ENCODE results near the gene NKD2. TPM values are rescaled to one million over a fixed set of nuclear protein-coding genes. Genes with fewer than 3 reads are reported as not detected.

NKD2 gene
- total and polyA plus RNA-seq, 9 of the 15 experiments (the other 6 are each of a cell fraction or from before 2014, with no cell fraction given) = 0.09 to 0.64 (median 0.27) TPM; not detected in 5

- no peak for TF ChIP-seq STAT6 (CRISPR knock-in tag; IDR thresholded peaks at IDR 0.05)
- TF ChIP-seq CHCHD3 (CRISPR knock-in tag; IDR thresholded peaks at IDR 0.05) = no peak
- TF ChIP-seq CREB1 (IDR thresholded peaks at IDR 0.05) = no peak
- peak; percentile 65; the same call in 1 of the 2 replicates for TF ChIP-seq CREB1 (CRISPR knock-in tag; IDR thresholded peaks at IDR 0.05)
- peak; percentile 60; the same call in 1 of the 2 replicates for TF ChIP-seq HDAC2 (IDR thresholded peaks at IDR 0.05)
- peak; percentile 89 for TF ChIP-seq PML (IDR thresholded peaks at IDR 0.05; ENCODE audit: low read length)
- no peak for TF ChIP-seq ERF (CRISPR knock-in tag; IDR thresholded peaks at IDR 0.05)
- no peak for TF ChIP-seq RFX5 (IDR thresholded peaks at IDR 0.05; ENCODE audit: low read depth, low read length)
- no peak for TF ChIP-seq TRIM25 (IDR thresholded peaks at IDR 0.05; ENCODE audit: borderline replicate concordance)
- peak; percentile 87 for TF ChIP-seq USF1 (CRISPR knock-in tag; IDR thresholded peaks at IDR 0.05)
- peak; percentile 49; the same call in 1 of the 2 replicates for TF ChIP-seq ATF7 (IDR thresholded peaks at IDR 0.05)
- no peak for TF ChIP-seq TCFL5 (CRISPR knock-in tag; conservative IDR thresholded peaks at IDR 0.05)
- TF ChIP-seq BCLAF1 (IDR thresholded peaks at IDR 0.05; ENCODE audit: borderline replicate concordance in 1 of 2, control insufficient read depth in 1 of 2, low read depth in 2 of 2, low read length in 1 of 2) = no peak
- TF ChIP-seq THRA (IDR thresholded peaks at IDR 0.05) = no peak
- TF ChIP-seq ZNF707 (CRISPR knock-in tag; conservative IDR thresholded peaks at IDR 0.05) = no peak
Observed at GRCh38 chr5:1067141-1068121, 58.8 kb downstream of the NKD2 start (continued).

Data from K562 (cell line).